ENCODE data around the gene FOXD1. TPM values are rescaled to one million over a fixed set of nuclear protein-coding genes. Genes with fewer than 3 reads are reported as not detected.

FOXD1 gene
- total and polyA plus RNA-seq, 2 of the 8 experiments (the other 6 are each of a cell fraction or from before 2014, with no cell fraction given): 0.11 to 1.1 TPM

DNA sequence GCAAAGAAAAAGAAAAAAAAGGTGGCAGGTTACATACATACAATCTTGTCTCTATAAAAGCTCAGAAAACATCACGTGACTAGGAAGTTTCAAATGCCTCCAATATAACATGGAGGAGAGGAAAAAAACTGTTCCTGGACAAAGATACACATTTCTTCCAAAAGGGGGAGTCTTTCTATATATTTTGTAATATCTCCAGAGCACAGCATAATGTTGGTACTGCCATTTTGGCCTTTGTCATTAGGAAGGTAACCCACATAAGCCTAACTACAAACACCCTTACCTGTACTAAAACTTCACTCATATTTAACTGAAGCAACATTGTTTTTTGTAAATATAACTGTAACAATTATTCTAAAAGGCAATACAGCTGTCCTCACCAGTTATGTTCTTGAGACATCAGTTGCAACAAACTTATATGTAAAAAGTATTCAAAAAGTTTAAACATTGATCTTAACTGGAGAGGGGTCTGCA lies 48.4 kb upstream of the FOXD1 start:
- Histone ChIP-seq H2AFZ (ENCODE audit: low read length) (no peak overlapping the region), H3K4me1 (replicated peaks in 1 of 4; ENCODE audit: control insufficient read depth in 3 of 4, insufficient read depth in 4 of 4, low read length in 3 of 4) (peaks cover 1 to 12% (median 4%) of the 10 kb centered on the region in 4 experiments; a peak in 6 of 7 replicates), H3K56ac (replicated peaks; ENCODE audit: insufficient read length, low read depth, low read length) (no peak overlapping the region), H3K79me1 (ENCODE audit: low read depth, low read length) (peaks cover 2% of the 10 kb centered on the region; the same call in 1 of the 2 replicates), H3K36me3 (ENCODE audit: control insufficient read depth in 2 of 4, insufficient read depth in 4 of 4, low read length in 3 of 4) (peaks cover 0 to 30% (median 7%) of the 10 kb centered on the region in 4 experiments; a peak in 6 of 8 replicates), H2BK5ac (ENCODE audit: low read depth, low read length) (no peak overlapping the region), H3K14ac (ENCODE audit: insufficient read length) (no peak overlapping the region), H2AK5ac (ENCODE audit: low read depth, low read length) (no peak overlapping the region), H3K27ac (ENCODE audit: low read depth, low read length) (0 out of 2 replicates have a peak overlapping the region, but pooled peaks have one; percentile 97), H3K9ac (replicated peaks in 1 of 4; ENCODE audit: extremely low read depth in 1 of 4, low read depth in 3 of 4, low read length in 3 of 4) (no peak overlapping the region), H3K18ac (ENCODE audit: extremely low read depth, low read length) (no peak overlapping the region), H3K23ac (ENCODE audit: insufficient read length) (no peak overlapping the region), H2BK12ac (ENCODE audit: low read depth, low read length) (no peak overlapping the region), H4K20me1 (replicated peaks in 1 of 2; ENCODE audit: control insufficient read depth in 1 of 2, insufficient read depth in 2 of 2, low read length in 2 of 2) (peaks cover 0 to 3% of the 10 kb centered on the region in 2 experiments), H3K4me3 (ENCODE audit: extremely low read depth in 1 of 4, insufficient read depth in 2 of 4, low read depth in 3 of 4, low read length in 4 of 4) (peak overlapping the region in 1 of 4 experiments; percentile 78; a peak in 2 of 8 replicates), H3K4ac (replicated peaks; ENCODE audit: insufficient read length, low read depth, low read length) (peak overlapping the region; percentile 94), H4K91ac (replicated peaks; ENCODE audit: insufficient read length, low read length) (no peak overlapping the region), H2BK20ac (ENCODE audit: low read length) (no peak overlapping the region), H3K9me3 (ENCODE audit: insufficient read depth in 2 of 2, low read depth in 1 of 2, low read length in 1 of 2) (no peaks in the 10 kb centered on the region), H4K8ac (ENCODE audit: extremely low read depth, insufficient read depth, low read length) (no peak overlapping the region), H2BK15ac (ENCODE audit: low read length) (no peak overlapping the region), H2BK120ac (replicated peaks; ENCODE audit: low read depth, low read length) (no peak overlapping the region), H3K27me3 (replicated peaks in 1 of 4; ENCODE audit: control insufficient read depth in 3 of 4, extremely low read depth in 1 of 4, insufficient read depth in 3 of 4, low read length in 3 of 4) (no peaks in the 10 kb centered on the region), H3K4me2 (ENCODE audit: insufficient read depth in 1 of 2, low read depth in 2 of 2, low read length in 2 of 2) (peak overlapping the region; percentile 84 to 85; a peak in 3 of 4 replicates), H3K23me2 (ENCODE audit: low read depth, low read length) (peaks cover 9% of the 10 kb centered on the region), H4K5ac (ENCODE audit: insufficient read length, low read depth, low read length) (peak overlapping the region; percentile 4), H3K79me2 (ENCODE audit: control insufficient read depth in 1 of 2, insufficient read depth in 2 of 2, low read length in 2 of 2) (peaks cover 16 to 46% of the 10 kb centered on the region in 2 experiments)
- FAIRE-seq (no peak), DNase-seq (ENCODE audit: low read depth in 1 of 2, low spot score in 2 of 2) (no peak)
- ChIA-PET CTCF (ENCODE audit: partially characterized antibody) (interaction anchor here (0.7 to 6.1 kb wide), 14 partner anchors 9 to 201 kb away, joined by 3 to 53 read pairs (median 6); partner anchors contain the start of gene FOXD1), POLR2A (ENCODE audit: partially characterized antibody) (interaction anchor here (0.7 to 7.7 kb wide), 9 partner anchors 10 to 49 kb away, joined by 3 to 170 read pairs (median 23); partner anchors contain the start of gene FOXD1)
- TF ChIP-seq, protein P1, sequence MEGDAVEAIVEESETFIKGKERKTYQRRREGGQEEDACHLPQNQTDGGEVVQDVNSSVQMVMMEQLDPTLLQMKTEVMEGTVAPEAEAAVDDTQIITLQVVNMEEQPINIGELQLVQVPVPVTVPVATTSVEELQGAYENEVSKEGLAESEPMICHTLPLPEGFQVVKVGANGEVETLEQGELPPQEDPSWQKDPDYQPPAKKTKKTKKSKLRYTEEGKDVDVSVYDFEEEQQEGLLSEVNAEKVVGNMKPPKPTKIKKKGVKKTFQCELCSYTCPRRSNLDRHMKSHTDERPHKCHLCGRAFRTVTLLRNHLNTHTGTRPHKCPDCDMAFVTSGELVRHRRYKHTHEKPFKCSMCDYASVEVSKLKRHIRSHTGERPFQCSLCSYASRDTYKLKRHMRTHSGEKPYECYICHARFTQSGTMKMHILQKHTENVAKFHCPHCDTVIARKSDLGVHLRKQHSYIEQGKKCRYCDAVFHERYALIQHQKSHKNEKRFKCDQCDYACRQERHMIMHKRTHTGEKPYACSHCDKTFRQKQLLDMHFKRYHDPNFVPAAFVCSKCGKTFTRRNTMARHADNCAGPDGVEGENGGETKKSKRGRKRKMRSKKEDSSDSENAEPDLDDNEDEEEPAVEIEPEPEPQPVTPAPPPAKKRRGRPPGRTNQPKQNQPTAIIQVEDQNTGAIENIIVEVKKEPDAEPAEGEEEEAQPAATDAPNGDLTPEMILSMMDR (IDR thresholded peaks at IDR 0.05; ENCODE audit: control extremely low read depth in 1 of 3, insufficient read depth in 1 of 3, low read depth in 1 of 3, low read length in 3 of 3): peak in 1 of 3 experiments; percentile 17; a peak in 1 of 4 replicates
- TF ChIP-seq GABPA (IDR thresholded peaks at IDR 0.05; ENCODE audit: borderline replicate concordance, insufficient read depth, low read length): no peak
- 71% methylated on average over 1 of the region's 1 CpG; no CpG with 5 or more reads in 1 of the 2 experiments for WGBS, 2 experiments (ENCODE audit: extremely low coverage in 1 of 2, insufficient coverage in 1 of 2, insufficient read length in 1 of 2, insufficient replicate concordance in 2 of 2, low coverage in 1 of 2, low lambda C conversion rate in 2 of 2, missing lambda C conversion rate in 1 of 2)

Data from H1 (cell line).